AG04450 (cell line): ENCODE data around the gene IRAK1. TPM values are rescaled to one million over a fixed set of nuclear protein-coding genes. Genes with fewer than 3 reads are reported as not detected.
"Not testable (repeated sequence)": the region's sequence is repeated elsewhere in the genome, so short reads cannot be mapped to it uniquely, and the experiment has no call there.

Experiments used
- CTCF ChIA-PET: fragments of 300-600, 350-600 bp; formaldehyde crosslinking; extraction: SDS; loops from one replicate; lab custom pipeline; 2022; ENCODE audit warnings: antibody characterized with exemption, inconsistent platforms; lab: Charles Lee
- POLR2A ChIA-PET: fragments of 350-600 bp; formaldehyde crosslinking; extraction: SDS; loops from one replicate; lab custom pipeline; 2021; ENCODE audit warnings: antibody characterized with exemption, inconsistent platforms; lab: Yijun Ruan, JAX
- DNase-seq: peaks from one replicate; pipeline ENCODE4 v3.0.0-alpha.2; 2011; ENCODE audit warnings: low read depth, low spot score
- H3K27ac ChIP-seq: one replicate; pipeline ENCODE4 v1.5.1; 2012; ENCODE audit warnings: low read depth, low read length, control low read depth
- H3K27me3 ChIP-seq: one replicate; pipeline ENCODE4 v1.6.0; 2012; ENCODE audit warnings: low read length; ENCODE audit not compliant: control insufficient read depth, insufficient read depth
- H3K4me3 ChIP-seq: 2 replicates; pipeline ENCODE4 v1.5.1; 2011; ENCODE audit warnings: mild to moderate bottlenecking, low read depth, low read length, control low read depth
- H3K9me3 ChIP-seq: 2 replicates; pipeline ENCODE4 v1.5.1; 2012; ENCODE audit warnings: low read length; ENCODE audit not compliant: control insufficient read depth, insufficient read depth
- CTCF ChIP-seq: IDR thresholded peaks from 2 replicates; pipeline ENCODE4 v1.5.1; 2011; ENCODE audit warnings: low read depth, low read length, control low read depth, inconsistent platforms
- polyA plus RNA-seq: library from polyadenylated mRNA; depleted of rRNA; stranded (reverse); fragments of >200 nt; gene quantifications from 2 replicates; pipeline ENCODE4 v1.2.3, GENCODE V29; 2011

IRAK1 gene
- polyA plus RNA-seq, 1 experiment = 31.6 TPM

GRCh38 chrX:153984351-153985178, 35.1 kb downstream of the IRAK1 start:
- no peak overlapping the region for H3K4me3 ChIP-seq
- POLR2A ChIA-PET = no interaction called here
- H3K27me3 ChIP-seq = no peaks in the 10 kb centered on the region
- no peak for TF ChIP-seq CTCF
- DNase-seq = no peak
- H3K27ac ChIP-seq = no peak overlapping the region
- no peaks in the 10 kb centered on the region; the same call in 1 of the 2 replicates for H3K9me3 ChIP-seq
- CTCF ChIA-PET = no interaction called here

- Histone ChIP-seq H3K9me3 (no peaks in the 10 kb centered on the region; the same call in 1 of the 2 replicates), H3K27me3 (no peaks in the 10 kb centered on the region), H3K27ac (no peak overlapping the region), H3K4me3 (no peak overlapping the region)
- no peak for TF ChIP-seq CTCF
- ChIA-PET POLR2A (no interaction called here), CTCF (no interaction called here)
- DNase-seq = no peak
Measured at GRCh38 chrX:153983321-153983801, 36.3 kb downstream of the IRAK1 start.

- Histone ChIP-seq H3K27ac (no peak overlapping the region), H3K27me3 (no peaks in the 10 kb centered on the region), H3K9me3 (no peaks in the 10 kb centered on the region; the same call in 1 of the 2 replicates), H3K4me3 (no peak overlapping the region)
- CTCF ChIA-PET = interaction anchor here (0.6 kb wide), 1 partner anchor 110 kb away, joined by 5 read pairs; no protein-coding TSS in a partner anchor
- POLR2A ChIA-PET = no interaction called here
- DNase-seq = no peak
- no peak for TF ChIP-seq CTCF
Measured at GRCh38 chrX:153981771-153982533, 37.8 kb downstream of the IRAK1 start.

GRCh38 chrX:153981231-153981630, 38.5 kb downstream of the IRAK1 start:
- no peaks in the 10 kb centered on the region for H3K27me3 ChIP-seq
- no peaks in the 10 kb centered on the region; the same call in 1 of the 2 replicates for H3K9me3 ChIP-seq
- ChIA-PET POLR2A (no interaction called here), CTCF (interaction anchor here (0.6 kb wide), 2 partner anchors 111 to 230 kb away, joined by 3 to 5 read pairs; no protein-coding TSS in a partner anchor)
- H3K4me3 ChIP-seq = no peak overlapping the region
- TF ChIP-seq CTCF = no peak
- H3K27ac ChIP-seq = no peak overlapping the region
- no peak for DNase-seq

- DNase-seq, H3K27me3 ChIP-seq, H3K9me3 ChIP-seq, H3K27ac ChIP-seq, CTCF ChIA-PET, H3K4me3 ChIP-seq: not testable (repeated sequence)
- POLR2A ChIA-PET = interaction anchor here (0.7 kb wide), 1 partner anchor 9 kb away, joined by 7 read pairs; no protein-coding TSS in a partner anchor
Measured at GRCh38 chrX:153980394-153980793, 39.3 kb downstream of the IRAK1 start.
